ENCODE measurements around the gene PTMA.

Gene PTMA

GRCh38 chr2:231674587-231675338, 33.6 kb upstream of the PTMA start:
- peak; percentile 45 to 60 (median 56) for DNase-seq (ENCODE audit: low read depth in 2 of 3, low spot score in 1 of 3)

DNA sequence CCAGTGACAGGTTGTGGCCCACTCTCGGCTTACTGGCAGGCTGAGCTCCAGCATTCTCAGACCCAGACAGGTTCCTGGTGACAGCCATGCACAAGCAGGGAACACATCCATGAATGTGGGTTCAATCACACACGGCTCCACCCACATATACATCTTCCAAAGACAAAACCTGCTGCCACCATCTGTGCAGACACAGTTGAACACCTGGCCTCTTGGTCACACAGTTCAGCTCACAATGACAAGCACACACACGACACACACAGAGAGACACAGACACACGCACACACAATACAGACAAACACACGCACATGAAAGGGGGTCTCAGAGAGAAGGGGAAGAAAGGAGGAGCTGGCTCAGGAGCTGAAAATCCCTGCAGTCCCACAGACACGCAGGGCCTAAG, 32.1 kb upstream of the PTMA start:
- DNase-seq (ENCODE audit: low read depth in 2 of 3, low spot score in 1 of 3): no peak

DNA sequence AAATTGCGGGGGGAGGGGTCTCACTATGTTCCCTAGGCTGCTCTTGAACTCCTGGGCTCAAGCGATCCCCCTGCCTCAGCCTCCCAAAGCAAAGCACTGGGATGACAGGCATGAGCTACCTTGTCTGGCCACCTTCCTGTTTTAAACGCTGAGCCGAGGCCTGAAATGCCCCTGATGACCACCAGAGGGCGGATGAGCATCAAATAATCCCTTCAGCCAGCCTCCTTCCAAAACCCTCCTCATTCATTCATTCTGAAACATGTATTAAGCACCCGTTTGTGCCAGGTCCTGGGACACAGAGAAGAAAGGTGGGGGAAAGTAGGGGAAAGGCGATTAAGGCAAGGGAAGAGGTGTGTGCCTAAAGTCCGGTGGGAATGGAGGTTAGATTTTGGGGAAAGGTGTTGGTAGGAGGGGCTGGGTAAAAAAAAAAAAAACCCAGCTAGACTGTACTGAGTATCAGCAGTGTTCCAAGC, 30.7 kb upstream of the PTMA start:
- DNase-seq (ENCODE audit: low read depth in 2 of 3, low spot score in 1 of 3): peak; percentile 76 to 92 (median 78)

GRCh38 chr2:231679908-231680284, 28.4 kb upstream of the PTMA start:
- no peak for DNase-seq (ENCODE audit: low read depth in 2 of 3, low spot score in 1 of 3)

- DNase-seq (ENCODE audit: low read depth in 2 of 3, low spot score in 1 of 3): no peak
Observed at GRCh38 chr2:231680285-231680991, 27.9 kb upstream of the PTMA start.

- DNase-seq (ENCODE audit: low read depth in 2 of 3, low spot score in 1 of 3): no peak
Observed at GRCh38 chr2:231680992-231681852, 27.1 kb upstream of the PTMA start.

GRCh38 chr2:231682603-231683291, 25.6 kb upstream of the PTMA start:
- no peak for DNase-seq (ENCODE audit: low read depth in 2 of 3, low spot score in 1 of 3)

- DNase-seq (ENCODE audit: low read depth in 2 of 3, low spot score in 1 of 3): no peak
Observed at GRCh38 chr2:231683292-231684235, 24.8 kb upstream of the PTMA start.

GRCh38 chr2:231684314-231685223, 23.8 kb upstream of the PTMA start:
- DNase-seq (ENCODE audit: low read depth in 2 of 3, low spot score in 1 of 3): no peak

DNA sequence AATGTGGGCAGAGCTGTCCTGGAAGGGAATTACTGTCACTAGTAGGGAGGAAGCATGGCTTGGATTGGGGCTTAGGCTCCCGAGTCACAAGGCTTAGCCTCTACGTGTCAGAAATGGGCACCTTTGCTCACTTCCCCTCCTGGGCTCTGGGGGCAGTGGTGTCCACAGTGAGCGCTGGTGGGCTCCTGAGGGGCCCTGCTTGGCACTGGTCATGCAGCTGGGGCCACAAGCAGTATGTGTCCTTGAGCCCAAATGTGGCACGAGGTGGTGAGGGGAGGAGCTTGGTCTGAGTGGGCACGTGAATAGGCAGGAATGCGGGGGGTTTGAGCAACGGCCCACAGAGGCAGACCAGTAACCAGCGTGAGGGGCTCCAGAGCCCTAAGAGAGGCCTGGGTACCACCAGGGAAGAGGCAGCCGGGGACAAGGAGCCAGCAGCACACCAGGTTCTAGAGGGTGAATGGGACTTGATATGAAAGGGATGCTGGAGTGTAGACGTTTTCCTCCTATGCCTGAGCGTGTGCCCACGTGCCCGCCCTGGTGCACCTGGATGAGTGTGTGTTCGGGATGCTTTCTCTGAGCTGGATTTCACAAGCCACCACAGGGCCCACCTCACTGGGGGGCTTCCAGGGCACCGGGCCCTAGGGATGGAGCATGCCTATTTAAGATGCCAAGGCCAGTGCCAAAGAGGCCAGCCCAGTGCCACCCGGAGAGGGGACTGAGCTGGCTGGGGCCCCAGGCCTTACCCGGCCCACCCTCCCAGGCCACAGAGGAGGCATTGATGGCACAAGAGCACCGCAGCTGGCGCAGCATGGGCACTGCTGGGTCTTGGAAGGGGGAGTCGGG, 22.8 kb upstream of the PTMA start:
- no peak for DNase-seq (ENCODE audit: low read depth in 2 of 3, low spot score in 1 of 3)

- DNase-seq (ENCODE audit: low read depth in 2 of 3, low spot score in 1 of 3): no peak
Observed at GRCh38 chr2:231686192-231687100, 21.9 kb upstream of the PTMA start.

DNA sequence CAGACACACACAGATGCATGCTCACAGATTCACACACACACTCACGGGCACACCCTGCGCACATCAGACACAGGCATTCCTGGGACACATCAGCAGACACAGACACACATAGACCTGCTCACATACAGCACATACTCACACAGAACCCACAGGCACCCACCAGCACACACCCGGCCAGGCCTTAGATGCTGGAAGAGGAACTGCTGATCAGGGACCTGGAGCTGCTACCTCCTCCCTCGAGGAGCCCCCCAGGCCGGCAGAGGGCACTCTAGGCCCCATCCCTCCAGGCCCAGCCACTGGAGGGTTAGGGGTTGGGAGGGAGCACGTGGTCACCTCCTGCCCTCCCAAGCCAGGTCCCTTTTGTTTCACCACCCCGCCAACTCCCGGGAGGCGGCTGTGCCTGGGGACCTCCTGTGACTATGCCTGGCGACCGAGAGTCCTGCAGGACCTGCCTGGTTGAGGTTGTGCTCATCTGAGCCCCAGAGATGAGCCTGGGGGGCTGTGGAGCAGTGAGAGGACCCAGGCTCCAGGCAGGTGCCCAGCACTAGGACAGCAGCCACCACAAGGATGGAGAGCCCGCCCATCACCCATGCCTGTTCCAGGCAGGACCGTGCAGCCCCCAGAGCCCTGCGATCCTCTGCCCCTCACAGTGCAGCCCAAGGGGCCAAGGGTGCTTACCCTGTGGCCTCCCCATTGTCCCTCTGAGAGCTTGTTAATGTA, 21.0 kb upstream of the PTMA start:
- peak; percentile 39 to 56 (median 48) for DNase-seq (ENCODE audit: low read depth in 2 of 3, low spot score in 1 of 3)

- DNase-seq (ENCODE audit: low read depth in 2 of 3, low spot score in 1 of 3): no peak
Observed at GRCh38 chr2:231687961-231688360, 20.4 kb upstream of the PTMA start.

DNA sequence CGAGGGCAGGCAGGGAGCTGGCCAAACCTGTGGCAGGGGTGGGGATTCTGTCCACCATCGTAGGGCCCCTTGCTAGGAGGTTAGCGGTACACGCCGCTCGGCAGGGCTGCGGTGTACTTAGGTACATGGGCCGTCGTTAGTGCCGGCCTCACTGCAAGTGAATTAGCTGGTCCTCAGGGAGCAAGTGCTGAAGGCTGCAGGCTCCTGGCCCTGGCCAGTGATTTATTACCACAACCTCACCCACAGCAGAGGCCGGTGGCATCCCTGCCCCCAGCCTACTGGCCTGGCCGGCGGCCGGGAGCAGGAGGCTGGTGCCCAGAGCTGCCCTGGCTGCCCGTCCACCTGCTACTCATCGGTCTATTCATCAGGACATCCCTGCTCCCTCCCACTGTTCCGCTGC, 19.6 kb upstream of the PTMA start:
- no peak for DNase-seq (ENCODE audit: low read depth in 2 of 3, low spot score in 1 of 3)

GRCh38 chr2:231689124-231689893, 19.0 kb upstream of the PTMA start:
- DNase-seq (ENCODE audit: low read depth in 2 of 3, low spot score in 1 of 3): no peak

Data from stimulated activated CD4-positive, alpha-beta T cell treated with anti-CD3 and anti-CD28 coated beads, Interleukin-12 subunit alpha, Interleukin-12 subunit beta, amount 100 ng/mL, for 48 hours (primary cell).